ENCODE measurements around the gene LRRC75A.
"Not testable (repeated sequence)": the region's sequence is repeated elsewhere in the genome, so short reads cannot be mapped to it uniquely, and the experiment has no call there.

The LRRC75A gene

DNA sequence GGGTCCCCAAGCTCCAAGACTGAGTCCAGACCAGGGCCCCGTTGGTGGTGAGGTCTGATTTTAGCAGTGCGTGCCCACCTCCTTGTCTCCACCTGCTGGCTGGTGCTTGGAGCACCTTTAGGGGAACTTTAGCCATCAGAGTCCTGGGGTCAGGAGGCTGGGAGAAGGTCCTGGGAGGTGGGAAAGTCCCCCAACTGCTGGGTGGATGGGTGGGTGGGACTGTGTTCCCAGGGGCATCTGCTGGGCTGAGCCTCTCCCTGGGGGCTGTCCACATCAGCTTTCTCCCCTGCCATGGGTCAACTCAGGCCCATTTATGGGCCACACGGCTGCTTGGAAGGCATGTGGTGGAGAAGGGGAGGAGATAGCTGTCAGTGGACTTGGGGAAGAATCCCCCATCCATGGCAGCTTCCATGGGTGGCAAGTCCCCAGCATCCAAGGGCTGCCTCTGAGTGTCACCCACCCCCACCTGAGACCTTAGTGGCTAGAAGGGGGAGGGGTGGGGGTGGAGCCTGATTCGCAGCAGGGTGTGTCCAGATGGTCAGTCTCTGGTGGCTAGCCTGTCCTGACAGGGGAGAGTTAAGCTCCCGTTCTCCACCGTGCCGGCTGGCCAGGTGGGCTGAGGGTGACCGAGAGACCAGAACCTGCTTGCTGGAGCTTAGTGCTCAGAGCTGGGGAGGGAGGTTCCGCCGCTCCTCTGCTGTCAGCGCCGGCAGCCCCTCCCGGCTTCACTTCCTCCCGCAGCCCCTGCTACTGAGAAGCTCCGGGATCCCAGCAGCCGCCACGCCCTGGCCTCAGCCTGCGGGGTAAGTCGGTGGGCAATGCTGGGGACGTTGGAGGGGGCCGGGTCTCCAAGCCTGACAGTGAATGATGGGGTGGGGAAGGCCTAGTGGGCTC, 76.7 kb downstream of the LRRC75A start, which contains the start of gene TRPV2:
TRPV2 (plus strand) TSS at position 541 of the 894 bp plus-strand sequence. CDS start 2,098 bp downstream, outside the sequence.
- in situ Hi-C loops (cut with HindIII; ENCODE audit: low sequenced_read_pairs), result no loop called here
- DNase-seq (ENCODE audit: low read depth), result no peak
- peak within 1 kb of the TSS; percentile 46 for H3K4me3 ChIP-seq (ENCODE audit: low read depth, low read length)
- peak; percentile 24 for TF ChIP-seq CTCF (IDR thresholded peaks at IDR 0.05; ENCODE audit: low read depth, low read length, missing control alignments)

GRCh38 chr17:16407911-16408588, 83.9 kb downstream of the LRRC75A start:
- H3K4me3 ChIP-seq (ENCODE audit: low read depth, low read length), result no peak overlapping the region
- in situ Hi-C loops (cut with HindIII; ENCODE audit: low sequenced_read_pairs), result no loop called here
- peak; percentile 43 for DNase-seq (ENCODE audit: low read depth)
- no peak for TF ChIP-seq CTCF (IDR thresholded peaks at IDR 0.05; ENCODE audit: low read depth, low read length, missing control alignments)

GRCh38 chr17:16406742-16407674, 85.0 kb downstream of the LRRC75A start:
- peak overlapping the region; percentile 51 for H3K4me3 ChIP-seq (ENCODE audit: low read depth, low read length)

DNA sequence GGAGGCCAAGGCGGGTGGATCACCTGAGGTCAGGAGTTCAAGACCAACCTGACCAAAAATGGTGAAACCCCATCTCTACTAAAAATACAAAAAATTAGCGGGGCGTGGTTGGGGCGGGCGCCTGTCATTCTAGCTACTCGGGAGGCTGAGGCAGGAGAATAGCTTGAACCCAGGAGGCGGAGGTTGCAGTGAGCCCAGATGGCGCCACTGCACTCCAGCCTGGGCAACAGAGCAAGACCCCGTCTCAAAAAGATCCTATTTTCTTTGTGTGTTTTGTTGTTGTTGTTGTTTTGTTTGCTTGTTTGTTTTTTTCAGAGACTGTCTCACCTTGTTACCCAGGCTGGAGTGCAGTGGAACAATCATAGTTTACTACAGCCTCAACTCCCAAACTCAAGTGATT, 88.1 kb downstream of the LRRC75A start:
- in situ Hi-C loops (cut with HindIII; ENCODE audit: low sequenced_read_pairs), result not testable (repeated sequence)

More at GRCh38 chr17:16406742-16407674, 85.0 kb downstream of the LRRC75A start:
- no peak for TF ChIP-seq CTCF (IDR thresholded peaks at IDR 0.05; ENCODE audit: low read depth, low read length, missing control alignments)
- in situ Hi-C loops (cut with HindIII; ENCODE audit: low sequenced_read_pairs), result no loop called here
- no peak for DNase-seq (ENCODE audit: low read depth)

DNA sequence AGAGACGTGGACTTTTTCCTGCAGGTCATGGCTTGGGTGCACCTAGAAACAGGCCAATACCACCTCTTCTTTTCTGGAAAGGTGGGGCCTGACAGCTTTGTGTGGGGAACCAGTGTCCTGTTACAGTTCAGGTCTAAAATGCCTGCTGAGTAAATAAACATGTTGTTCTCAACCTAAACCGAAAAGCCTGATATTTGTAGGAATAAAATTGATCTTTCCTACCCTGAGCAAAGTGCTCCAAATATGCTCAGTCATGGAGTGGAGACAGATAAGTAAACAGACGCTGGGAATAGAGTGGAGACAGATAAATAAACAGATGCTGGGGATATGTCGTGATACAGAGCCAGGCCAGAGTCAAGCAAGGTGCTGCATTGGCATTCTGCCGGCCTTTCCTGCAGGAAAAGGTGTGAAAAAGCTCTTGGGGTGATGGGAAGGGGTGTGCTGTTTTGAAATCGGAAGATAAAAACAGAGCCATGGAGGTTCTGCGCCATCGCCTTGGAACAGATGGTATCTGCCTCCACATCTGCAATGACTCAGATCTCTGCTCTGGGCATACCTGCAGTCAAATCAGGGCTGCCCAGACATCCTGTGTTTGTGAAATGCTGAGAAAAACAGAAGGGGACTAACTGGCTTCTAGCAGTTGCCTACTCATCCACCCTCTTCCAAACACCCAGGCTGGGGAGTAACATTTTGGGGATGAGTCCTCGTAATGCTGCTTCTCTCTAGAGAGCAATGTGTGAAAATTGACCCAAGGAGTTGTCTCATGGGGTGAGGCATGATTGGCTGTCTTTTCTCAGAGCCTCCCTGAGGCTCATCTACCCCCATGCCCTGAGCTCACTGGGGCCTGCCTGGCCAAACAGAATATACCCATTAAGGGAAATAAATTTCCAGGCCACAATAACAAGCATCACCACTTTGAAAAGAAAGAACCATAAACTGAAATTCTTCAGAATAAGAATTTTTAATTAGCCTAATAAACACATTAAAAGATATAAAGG, 93.4 kb downstream of the LRRC75A start:
- in situ Hi-C loops (cut with HindIII; ENCODE audit: low sequenced_read_pairs), result no loop called here
- no peak for TF ChIP-seq CTCF (IDR thresholded peaks at IDR 0.05; ENCODE audit: low read depth, low read length, missing control alignments)
- DNase-seq (ENCODE audit: low read depth), result no peak
- H3K4me3 ChIP-seq (ENCODE audit: low read depth, low read length), result no peak overlapping the region

More for the DNA sequence above, 88.1 kb downstream of the LRRC75A start:
- not testable (repeated sequence) for DNase-seq (ENCODE audit: low read depth); H3K4me3 ChIP-seq (ENCODE audit: low read depth, low read length)

DNA sequence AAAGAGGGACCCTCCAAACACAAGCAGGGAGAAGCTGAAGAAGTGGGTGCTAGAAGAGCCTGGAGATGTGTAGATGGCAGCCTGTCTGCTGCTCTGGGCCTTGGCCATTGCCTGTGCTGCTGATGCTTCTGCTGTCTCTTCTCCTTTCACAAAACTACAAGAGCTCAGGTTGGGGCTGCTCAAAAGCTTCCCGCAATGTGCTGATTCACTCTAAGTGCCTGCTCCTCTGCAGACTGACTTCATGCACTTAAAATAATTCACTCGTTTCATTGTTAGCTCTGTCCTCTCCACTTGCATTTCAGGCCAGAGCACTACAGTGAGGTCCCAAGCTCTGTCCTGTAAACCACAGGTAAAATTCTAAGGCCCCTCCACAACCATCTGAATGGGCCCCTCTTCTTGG, 95.3 kb downstream of the LRRC75A start:
- DNase-seq (ENCODE audit: low read depth); in situ Hi-C loops (cut with HindIII; ENCODE audit: low sequenced_read_pairs); H3K4me3 ChIP-seq (ENCODE audit: low read depth, low read length): not testable (repeated sequence)

- in situ Hi-C loops (cut with HindIII; ENCODE audit: low sequenced_read_pairs); DNase-seq (ENCODE audit: low read depth); H3K4me3 ChIP-seq (ENCODE audit: low read depth, low read length): not testable (repeated sequence)
These were observed 96.1 kb downstream of the LRRC75A start for GRCh38 chr17:16395887-16396286.

DNA sequence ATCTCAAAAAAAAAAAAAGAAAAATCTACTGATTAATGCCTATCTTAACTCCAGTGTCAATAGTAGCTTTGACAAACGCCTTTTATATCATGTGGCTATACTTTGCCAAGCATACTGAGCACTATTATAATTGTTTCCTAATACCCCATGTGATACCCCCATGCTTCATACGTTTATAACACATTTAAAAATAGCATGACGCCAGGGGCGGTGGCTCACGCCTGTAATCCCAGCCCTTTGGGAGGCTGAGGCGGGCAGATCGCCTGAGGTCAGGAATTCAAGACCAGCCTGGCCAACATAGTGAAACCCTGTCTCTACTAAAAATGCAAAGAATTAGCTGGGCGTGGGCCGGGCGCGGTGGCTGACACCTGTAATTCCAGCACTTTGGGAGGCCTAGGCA, 99.5 kb downstream of the LRRC75A start:
- H3K4me3 ChIP-seq (ENCODE audit: low read depth, low read length); in situ Hi-C loops (cut with HindIII; ENCODE audit: low sequenced_read_pairs); DNase-seq (ENCODE audit: low read depth): not testable (repeated sequence)
